Activated CD4-positive, alpha-beta T cell treated with anti-CD3 and anti-CD28 coated beads, Interleukin-2, amount 50 U/mL, for 16 hours (primary cell): ENCODE measurements around the gene RHBDD3.

Source experiments
- DNase-seq: peaks from one replicate; pipeline ENCODE4 v3.0.0-alpha.2; 2020

Gene RHBDD3

GRCh38 chr22:29216873-29217666 lies 50.7 kb downstream of the RHBDD3 start:
- DNase-seq: no peak

DNA sequence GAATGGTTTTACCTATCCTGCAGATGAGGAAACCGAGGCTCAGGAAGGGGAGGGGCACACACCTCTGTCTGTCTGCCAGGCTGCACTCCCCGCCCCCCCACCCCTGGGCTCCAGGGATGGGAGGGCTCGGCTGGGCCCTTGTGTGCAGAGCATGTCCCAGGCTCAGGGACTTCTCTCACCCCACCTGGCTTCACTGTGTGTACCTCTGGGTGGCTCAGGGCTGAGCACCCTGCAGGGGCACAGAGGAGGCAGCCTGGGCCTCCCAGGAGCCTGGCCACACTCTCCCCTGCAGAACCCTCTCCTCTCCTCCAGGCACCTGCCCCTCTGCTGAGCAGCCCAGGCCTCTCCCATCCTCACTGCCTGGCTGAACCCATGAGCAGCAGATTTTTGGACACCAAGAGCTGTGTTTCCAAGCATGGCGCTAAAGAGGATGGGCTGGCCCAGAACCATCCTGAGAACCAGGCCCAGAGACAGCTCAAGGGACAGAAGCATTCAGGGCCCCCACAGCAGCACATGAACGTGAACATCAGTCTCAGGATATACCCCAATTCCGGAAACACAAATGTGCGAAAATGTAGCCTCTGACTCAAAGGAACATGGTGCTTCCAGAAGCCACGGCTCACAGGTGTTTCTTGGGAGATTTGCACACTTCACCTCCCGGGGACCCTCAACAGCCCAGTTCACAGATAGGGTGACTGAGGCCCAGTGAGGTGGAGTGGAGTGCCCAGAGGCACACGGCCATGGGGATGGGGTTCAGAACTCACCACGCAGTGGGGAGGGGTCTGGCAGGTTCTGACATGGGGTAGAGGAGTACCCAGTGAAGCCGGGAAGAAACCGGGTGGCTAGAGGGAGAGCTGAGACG lies 51.5 kb downstream of the RHBDD3 start:
- DNase-seq: no peak

- no peak for DNase-seq
These were observed 52.5 kb downstream of the RHBDD3 start for GRCh38 chr22:29215012-29215860.

DNA sequence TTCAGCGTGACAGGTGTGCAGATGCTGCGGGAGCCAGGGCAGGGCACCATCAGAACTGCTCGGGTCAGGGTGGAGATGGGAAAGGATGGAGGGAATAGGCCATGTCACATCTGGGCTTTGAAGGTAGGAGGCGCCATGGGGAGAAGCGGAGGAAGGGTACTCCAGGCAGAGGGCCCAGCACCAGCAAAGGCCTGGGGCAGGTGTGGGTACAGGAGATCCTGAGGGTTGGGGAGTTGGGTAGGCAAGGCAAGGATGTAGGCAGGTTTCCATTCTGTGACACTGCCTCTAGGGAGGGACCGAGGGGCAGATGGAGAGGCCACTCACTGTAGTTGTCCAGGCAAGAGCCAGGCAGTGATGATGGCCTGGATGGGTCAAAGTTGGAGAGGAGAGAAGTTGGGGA lies 53.5 kb downstream of the RHBDD3 start:
- no peak for DNase-seq

GRCh38 chr22:29213493-29213892 lies 54.3 kb downstream of the RHBDD3 start:
- no peak for DNase-seq

DNA sequence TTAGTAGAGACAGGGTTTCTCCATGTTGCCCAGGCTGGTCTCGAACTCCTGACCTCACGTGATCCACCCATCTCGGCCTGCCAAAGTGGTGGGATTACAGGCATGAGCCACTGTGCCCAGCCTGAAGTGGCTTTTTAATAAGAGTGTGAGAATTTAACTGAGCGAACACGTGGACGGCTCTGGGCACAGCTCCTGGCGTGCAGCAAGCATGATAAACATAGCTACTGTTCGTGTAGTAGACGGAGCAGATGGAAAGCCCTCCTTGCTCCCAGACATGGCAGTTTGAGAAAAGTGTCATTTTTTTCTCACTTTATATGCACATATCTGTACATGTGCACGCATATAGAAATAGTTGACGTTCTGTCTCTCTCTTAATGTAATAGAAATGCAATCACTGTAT lies 55.0 kb downstream of the RHBDD3 start:
- DNase-seq: no peak

DNA sequence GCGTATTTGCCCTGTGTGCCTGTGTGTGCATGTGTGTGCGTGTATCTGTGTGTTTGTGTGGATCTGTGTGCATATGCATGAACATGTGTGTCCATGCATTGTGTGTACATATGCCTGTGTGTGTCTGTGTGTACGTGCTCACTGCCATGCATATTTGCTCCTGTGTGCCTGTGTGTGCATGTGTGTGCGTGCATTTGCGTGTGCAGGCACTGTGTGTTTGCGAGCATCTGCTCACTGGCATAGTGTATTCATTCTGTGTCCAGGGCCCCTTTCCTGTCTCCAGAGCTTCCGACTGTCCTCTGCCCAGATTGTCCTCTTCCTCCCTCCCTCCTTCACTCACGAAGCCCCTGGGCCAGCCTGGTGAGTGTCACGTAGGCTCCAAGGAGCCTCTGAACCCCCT lies 56.3 kb downstream of the RHBDD3 start:
- DNase-seq: no peak

DNA sequence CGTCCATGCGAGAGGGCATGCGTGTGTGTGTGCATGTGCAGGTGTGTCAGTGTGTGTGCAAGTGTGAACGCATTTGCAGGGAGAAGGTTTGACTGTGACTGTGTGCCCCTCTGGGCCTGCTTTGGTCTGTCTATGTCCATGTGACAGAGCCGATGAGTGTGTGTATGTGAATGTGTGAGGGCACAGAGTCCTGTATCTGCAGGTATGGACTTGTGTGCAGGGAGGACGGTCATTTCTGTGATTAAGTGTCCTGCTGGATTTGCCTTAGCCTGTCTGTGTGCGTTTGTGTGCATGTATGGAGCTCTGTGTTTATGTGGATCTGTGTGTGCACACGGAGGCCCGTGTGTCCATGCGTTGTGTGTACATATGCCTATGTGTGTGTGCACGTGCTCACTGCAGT lies 56.7 kb downstream of the RHBDD3 start:
- no peak for DNase-seq
